GM03348 (cell line): ENCODE measurements around the gene PLCG2.
"Not testable (repeated sequence)": the region's sequence is repeated elsewhere in the genome, so short reads cannot be mapped to it uniquely, and the experiment has no call there.

Experiments
- DNase-seq: peaks from one replicate; pipeline ENCODE4 v3.0.0; 2012; ENCODE audit warnings: low spot score

Gene PLCG2

DNA sequence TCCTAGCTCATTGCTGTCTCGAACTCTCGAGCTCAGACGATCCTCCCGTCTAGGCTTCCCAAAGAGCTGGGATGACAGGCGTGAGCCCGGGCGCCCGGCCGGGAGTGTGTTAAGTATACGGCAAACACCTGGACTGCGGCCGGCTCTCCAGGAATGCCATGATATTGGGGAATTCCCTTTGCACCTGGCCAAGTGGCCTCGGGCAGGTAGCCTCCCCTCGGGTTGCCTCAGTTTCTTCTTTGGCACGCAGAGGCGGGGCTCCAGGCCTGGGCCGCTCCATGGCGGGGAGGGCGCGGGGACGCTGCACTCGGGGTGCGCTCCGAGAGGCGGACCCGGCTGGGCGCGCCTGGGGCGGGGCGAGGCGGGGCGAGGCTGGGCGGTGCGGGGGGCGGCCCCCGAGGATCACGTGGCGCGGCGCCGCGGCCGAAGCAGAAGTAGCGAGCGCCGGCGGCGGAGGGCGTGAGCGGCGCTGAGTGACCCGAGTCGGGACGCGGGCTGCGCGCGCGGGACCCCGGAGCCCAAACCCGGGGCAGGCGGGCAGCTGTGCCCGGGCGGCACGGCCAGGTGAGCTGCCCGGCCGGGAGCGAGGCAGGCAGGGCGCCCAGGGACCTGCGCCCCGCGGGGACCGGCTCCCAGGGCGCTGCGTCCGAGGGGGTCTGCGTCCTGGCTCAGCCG is at the start of gene PLCG2:
Gene PLCG2 (plus strand): TSS at position 431 of the 675 bp plus-strand sequence. CDS start 6,699 bp downstream, outside the sequence.
- DNase-seq = peak; percentile 80

DNA sequence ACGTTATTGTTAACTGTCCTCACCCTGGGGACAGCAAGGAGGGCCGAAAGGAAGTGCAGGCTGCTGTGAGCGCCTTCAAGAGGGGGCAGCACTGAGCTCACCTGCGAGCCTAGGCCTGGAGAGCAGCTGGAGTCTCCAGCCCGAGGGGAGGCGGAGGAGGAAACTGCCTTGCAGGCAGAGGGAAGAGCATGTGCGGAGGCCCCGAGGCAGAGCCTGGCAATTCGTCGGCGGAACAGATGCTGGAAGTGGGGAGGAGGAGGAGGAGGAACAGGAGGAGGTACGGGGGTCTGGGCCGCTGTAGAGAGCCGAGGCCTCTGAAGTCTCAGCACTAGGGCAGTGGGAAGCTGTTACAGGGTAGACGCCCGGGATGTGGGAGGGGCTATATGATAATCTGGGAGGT is 49.6 kb upstream of the PLCG2 start:
- DNase-seq = no peak

DNA sequence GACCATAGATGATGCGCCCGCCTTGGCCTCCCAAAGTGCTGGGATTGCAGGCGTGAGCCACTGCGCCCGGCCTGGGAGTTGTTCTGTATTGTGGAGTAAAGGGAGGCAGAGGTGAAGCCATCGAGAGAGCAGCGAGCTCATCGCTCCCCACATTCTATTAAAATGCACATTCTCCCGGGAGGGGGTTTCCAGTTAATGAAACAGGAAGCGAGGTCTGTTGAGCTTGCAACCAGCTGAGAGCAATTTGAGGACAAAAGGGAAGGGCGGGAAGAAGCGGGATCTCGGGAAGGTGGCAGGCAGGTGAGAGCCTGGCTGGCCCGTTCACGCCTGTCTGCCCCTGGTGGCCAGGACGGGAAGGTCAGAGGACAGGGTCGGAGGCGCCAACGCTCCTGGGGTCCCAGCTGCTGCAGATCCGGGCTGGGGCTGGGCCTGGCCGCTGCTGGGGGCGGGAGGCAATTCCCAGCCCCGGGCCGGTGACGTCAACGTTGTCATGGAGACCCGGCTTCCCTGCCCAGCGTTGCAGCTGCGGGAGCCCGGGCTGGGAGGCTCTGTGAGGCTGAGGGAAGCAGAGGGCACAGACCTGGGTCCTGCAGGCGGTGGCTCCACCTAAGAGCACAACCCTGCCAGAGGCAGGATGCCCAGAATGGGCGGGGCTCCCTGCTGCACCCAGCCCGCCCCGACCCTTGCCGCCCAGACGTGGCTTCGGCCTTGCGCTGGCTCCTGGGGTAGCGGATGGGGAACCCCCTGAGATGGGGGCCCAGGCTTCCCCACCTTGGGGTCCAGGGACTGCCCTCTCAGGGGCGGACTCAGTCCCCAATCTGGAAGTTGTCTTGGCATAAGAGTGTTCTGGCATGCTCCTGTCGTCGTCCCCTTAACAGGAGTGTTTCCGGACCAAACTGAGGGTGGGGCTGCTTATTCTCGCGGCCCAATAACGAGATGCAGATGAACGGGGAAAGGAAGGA is 48.7 kb upstream of the PLCG2 start:
- peak; percentile 92 for DNase-seq

DNA sequence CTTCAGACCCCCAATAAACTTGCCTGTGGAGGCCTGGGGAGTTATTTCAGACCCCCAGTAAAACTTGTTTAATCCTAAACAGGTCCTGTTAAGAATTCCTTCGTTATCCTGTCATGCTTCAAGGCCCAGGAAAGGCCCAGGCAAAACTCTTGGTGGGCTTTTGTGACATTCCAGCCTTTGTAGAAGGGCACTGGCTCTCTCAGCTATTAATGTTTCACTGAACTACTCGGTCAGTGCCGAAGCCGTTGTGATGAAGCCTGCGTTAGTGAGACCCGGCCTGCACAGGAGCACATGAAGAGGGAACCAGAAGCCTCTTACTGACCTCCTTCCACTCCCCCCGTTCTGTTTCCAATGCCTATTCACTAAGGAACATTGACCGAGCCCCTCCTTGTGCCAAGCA is 47.4 kb upstream of the PLCG2 start:
- DNase-seq = no peak

DNA sequence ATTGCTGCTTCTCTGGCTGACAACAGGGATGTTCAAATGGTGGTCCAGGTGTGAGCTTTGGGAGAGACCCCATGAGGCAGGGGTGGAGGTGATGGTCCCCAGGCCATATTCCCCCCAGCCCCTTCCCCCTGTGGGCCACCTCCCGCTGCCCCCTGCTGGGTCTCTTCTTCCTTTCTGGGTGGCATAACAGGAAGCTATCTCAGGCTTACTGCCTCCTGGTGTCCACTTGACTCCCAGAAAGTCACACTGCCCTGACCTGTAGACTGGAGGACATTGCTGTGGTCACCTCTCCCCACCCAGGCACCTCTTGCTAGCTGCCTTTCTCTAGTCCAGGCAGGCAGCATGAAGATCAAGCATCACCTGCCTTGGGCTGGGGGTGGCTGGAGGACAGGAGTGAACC is 46.4 kb upstream of the PLCG2 start:
- DNase-seq = no peak

DNA sequence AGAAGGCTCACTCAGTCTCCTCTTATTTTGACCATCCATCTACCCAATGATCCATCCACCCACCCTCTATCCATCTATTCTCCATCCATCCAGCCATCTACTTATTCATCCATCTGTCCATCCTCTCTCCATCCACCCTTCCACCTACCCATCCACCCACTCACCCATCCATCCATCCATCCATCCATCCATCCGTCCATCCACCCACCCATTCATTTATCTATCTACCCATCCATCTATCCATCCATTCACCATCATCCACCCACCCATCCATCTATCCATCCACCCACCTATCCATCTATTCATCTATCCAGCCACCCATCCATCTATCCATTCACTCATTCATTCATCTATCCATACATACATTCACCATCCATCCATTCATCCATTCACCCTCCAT is 45.8 kb upstream of the PLCG2 start:
- DNase-seq = no peak

DNA sequence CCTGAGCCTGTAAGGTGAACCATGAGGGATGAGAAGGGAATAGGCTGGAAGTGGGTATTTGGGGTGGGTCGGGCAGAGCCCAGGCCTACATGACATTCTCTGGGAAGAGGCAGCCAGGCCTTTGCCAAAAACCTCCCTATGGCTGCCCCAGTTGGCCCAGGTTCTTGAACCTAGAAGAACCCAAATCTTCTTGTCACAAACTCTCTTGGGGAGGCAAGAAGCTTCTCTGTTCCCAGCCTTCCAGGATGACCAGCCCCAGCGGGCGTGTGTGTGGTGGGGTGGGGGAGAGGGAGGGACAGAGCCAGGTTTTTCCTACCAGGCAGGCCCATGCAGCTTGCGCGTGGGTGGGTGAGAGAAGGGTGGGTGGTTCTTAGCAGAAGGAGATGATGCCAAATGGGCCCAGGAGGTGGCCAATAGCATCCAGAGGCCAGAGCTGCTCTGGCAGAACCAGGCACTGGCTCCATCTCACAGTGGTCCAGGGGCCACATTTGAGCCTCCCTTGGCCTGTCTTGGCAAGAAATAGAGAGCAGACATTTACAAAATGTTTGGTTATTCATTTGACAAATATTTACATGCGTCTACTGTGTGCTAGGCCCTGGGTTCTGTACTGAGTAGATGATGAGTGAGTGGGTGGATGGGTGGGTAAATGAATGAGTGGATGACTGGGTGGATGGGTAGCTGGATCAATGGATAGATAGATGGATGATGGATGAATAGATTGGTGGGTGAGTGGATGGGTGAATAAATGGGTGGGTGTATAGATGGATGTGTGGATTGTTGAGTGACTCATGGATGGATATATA is 44.3 kb upstream of the PLCG2 start:
- DNase-seq = no peak

DNA sequence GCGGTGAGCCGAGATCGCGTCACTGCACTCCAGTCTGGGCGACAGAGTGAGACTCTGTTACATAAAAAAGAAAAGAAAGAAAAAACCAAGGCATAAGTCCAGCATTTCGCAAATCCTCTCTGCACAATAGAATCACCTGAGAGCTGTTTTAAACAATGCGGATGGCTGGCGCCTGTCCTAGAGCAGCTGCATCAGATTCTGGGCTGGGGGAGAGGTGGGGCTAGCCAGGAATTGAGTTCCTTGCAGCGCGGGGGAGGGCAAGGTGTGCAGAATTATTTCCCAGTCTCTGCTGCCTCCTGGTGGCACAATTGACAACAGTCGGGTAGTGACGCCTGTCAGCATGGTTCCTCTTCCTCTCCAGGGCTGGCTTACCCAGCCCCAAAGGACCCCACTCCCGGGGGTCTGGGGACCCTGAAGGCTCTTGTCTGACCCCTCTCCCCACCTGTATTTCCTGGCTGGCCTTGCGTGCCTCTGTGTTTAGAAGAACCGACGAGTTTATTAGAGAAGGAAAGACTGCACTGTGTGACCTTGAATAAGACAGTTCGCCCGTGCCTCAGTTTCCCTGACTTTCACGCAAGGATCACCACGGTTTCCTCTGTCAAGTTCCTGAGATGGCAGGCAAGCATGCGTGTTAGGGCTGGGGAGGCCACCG is 41.1 kb upstream of the PLCG2 start:
- peak; percentile 90 for DNase-seq

DNA sequence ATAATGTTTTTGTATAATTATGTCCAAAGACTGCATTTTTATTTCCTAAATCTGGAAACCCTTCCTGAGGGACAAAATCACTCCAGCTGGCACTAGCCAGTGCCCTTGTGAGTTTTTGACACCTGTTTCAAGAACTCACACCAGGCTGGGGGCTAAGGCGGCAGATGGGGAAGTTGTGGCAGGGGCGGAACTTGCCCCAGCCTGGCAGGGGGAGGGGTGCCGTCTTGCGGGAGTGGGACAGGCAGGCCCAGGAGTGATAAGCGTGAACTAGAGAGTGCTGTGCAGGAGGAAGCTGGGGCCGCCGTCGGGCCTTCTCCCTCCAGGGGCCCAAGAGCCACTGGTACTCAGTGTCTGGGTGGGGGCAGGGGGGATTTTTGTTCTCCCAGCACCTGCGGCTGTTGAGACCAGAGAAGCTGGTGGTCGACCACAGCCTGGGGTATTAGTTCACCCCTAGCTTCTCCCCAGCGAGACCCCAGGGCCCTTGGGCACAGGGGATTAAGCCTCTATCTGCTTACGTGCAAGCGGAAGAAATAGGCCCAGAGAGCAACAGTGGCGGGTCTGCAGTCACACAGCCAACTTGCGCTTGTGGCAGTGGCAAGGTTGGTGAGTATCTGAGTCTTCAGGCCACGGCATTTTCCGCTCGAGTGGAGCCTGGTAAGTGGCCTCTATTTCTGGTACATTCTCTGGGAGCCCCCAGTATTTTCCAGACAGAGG is 40.2 kb upstream of the PLCG2 start:
- DNase-seq = no peak

DNA sequence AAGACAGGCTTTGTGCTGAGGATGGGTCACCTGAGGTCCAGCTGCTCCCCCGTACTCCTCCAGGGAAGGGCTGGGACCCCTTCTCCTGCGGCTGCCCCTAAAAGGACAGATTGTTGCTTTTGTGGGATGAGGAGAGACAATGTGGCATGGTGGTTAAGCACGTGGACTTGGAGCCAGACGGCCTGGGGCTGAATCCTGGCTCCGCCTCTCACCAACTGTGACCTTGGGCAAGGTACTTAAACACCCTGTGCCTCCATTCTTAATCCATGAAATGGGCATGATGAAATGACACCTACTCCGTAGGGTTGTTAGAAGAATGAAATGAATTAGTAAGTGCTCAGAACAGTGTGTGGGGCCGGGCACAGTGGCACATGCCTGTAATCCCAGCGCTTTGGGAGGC is 39.6 kb upstream of the PLCG2 start:
- DNase-seq = no peak

DNA sequence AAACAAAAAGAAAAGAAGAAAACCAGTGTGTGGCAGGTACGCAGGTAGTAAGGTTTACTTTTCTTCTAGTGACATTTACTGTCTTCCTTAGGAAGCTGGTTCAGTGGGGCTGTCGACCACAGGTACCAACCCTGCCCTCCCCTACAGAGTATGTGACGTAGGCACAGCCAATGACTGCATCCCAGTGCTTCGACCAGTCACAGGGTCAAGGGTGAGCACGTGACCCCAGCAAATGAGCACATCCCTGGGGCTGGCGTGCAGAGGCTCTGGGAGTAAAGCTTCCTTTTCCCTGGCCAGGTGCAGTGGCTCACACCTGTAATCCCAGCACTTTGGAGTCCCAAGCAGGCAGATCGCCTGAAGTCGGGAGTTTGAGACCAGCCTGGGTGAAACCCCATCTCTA is 38.9 kb upstream of the PLCG2 start:
- DNase-seq = no peak

DNA sequence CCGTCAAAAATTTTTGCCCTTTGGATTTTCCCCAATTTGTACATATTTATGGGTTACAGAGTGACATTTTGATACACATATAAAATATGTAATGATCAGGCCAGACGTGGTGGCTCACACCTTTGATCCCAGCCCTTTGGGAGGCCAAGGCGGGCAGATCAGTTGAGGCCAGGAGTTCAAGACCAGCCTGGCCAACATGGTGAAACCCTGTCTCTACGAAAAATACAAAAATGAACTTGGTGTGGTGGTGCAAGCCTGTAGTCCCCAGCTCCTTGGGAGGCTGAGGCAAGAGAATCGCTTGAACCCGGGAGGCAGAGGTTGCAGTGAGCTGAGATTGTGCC is 37.7 kb upstream of the PLCG2 start:
- not testable (repeated sequence) for DNase-seq

DNA sequence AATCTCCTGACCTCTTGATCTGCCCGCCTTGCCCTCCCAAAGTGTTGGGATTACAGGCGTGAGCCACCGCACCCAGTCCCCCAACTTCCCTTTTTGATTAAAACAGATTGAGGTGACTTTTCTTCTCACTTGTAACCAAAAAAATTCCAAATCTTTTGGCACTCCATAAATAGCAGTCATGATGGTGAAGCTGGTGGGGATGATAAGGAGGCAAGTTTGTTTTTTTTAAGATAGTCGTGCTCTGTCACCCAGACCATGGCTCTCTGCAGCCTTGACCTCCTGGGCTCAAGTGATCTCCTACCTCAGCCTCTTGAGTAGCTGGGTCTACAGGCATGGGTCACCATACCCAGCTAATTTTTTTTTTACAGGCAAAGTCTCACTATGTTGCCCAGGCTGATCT is 34.7 kb upstream of the PLCG2 start:
- DNase-seq = no peak

DNA sequence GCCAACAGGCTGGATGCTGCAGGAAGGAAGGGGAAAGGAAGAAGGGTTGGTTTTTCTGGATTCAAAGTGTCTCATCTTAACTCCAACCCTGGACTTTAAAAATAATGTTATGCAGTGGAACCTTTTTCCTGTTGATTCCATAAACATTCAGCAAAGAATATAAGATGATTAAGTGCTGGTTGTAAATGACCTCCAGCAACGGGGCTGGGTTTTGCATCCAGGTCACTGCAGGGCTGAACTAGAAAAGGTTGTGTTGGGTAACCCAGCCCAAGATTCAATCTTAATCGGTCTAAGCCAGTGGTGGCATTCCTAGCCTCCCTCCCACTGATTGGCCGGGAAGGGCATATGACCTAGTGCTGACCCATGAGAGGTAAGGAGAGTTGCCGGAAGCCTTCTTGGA is 34.2 kb upstream of the PLCG2 start:
- DNase-seq = no peak

DNA sequence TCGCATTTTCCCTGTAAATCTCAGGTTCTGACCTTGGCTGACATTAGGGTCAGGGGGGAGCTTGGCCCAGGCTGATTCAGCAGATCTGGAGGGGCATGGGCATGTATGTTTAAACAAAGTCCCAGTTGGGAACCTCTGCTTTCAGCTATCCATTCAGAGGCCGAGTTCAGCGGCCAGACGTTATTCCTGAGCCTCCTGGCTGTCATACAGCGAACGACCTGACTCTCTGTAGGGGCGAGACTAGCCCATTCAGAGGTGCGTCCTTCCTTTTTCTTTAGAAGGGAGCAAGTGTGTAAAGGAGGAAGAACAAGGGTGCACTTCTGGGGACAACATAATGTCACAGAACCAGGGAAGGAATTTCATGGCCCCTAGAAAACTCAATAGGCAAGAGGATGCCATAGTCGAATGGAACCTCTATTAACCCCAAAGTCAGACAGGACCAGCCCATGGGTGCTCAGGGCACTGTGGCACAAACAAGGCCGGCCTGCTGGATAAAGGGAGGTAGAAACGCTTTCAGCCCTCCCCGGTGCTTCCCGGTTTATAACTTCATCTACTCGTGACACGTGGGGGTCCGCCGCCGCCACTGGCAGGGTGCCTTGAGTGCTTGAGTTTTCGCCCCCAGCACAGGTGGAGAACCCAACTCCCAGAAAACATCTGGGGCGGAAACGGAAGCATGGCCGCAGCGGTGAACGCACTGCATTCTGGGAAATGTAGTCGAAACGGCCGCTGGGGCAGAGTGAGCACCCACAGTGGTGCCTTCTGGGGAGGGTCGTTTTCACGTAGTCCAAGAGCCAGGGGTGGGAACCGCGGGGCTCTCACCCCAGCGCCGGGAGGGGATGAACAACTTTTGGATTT is 33.2 kb upstream of the PLCG2 start:
- peak; percentile 91 for DNase-seq

DNA sequence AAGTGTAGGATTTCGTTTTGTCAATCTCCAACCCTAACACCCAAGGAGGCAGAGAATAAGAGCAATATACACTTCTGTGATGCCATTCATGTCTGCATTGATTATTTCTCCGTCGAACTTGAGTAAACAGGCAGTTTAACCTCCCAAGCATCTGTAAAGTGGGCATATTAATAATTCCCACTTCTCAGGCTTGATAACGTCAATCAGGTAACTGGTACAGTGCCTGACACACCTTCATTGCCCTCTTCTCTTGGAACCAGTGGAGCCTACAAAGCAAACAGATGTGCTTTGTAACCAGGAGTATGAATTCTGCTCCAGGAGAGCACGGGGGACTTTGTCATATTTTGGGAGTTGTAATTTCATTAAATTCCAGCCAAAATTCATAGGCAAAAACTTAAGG is 32.5 kb upstream of the PLCG2 start:
- no peak for DNase-seq

DNA sequence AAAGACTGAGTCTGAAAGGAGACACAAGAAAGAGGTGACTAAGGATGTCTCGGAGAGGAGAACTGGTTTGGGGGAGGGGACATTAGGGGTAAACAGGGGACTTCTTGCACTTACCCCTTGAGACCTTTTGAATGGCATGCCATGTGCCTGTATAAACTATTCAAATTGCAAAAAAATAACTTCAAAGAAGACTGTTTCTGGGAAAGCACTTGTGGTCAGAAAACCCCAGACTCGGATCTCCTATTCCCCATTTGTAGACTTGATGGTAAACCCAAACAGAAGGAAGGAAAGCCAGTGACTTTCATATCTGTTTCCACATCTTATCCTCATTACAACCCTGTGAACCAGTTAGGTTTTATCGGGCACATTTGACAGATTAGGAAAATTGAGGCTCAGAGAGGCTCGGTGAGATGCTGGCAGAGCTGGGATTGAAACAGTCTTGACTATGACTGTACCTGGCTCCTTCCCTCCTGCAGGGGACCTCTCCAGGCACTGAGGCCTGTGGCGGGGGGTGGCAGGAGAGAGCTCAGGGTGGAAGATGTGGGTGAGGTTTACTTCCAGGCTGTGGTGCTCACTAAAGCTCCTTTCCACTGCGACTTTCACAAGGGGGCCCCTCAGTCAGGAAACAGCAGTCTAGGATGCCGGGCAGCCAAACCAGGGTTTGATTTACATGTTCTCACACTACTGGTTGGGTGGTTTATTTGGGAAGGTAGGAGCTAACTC is 30.5 kb upstream of the PLCG2 start:
- DNase-seq = no peak

DNA sequence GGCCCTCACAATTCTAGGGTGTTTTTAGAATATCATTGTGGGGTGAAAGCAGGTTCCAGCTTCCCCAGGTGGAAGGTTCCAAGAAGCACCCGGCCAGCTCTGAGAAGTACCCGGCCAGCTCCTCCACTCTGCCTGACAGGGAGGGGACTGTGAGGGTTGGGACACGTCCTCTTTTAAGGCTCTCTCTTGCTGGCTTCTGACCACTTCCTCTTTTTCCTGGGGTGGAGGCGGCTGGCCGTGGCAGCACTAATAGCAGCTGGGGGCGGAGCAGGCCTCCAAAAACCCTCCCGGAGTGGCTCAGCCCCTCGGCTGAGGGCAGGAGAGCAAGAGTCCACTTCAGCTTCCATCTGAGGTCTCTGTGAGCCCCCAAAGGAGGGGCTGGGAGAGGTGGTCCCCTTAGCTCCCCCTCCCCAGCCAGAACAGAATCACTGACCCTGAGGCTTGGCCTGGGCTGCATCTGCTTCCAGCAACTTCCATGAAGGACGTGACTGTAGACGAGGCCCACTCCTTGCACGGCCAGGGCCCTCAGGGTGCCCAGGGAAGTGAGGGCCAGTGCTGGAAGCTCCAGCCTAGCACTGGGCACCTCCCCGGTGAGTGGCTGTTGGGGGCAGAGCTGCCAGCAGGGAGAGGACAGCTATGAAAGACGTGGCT is 26.7 kb upstream of the PLCG2 start:
- DNase-seq = no peak

DNA sequence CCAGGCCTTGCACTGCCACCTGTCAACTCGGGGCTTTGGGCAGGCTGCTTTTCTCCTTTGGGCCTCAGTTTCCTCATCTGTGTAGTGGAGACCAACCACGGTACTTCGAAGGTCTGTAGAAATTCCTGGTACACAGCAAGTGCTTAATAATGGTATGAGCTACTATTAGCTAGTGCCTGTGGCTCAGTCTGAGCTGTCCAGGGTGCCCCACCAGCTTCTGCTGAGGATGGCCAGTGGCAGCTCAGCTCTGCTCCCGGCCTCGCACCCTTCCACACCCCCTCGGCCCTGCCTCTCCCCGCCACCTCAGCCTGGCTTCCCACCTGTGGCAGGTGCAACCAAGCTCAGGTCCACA is 26.2 kb upstream of the PLCG2 start:
- no peak for DNase-seq
